AG04450 (cell line): ENCODE measurements around the gene NELFB. TPM values are rescaled to one million over a fixed set of nuclear protein-coding genes. Genes with fewer than 3 reads are reported as not detected.

Experiments
- CTCF ChIA-PET: fragments of 300-600, 350-600 bp; formaldehyde crosslinking; extraction: SDS; loops from one replicate; lab custom pipeline; 2022; ENCODE audit warnings: antibody characterized with exemption, inconsistent platforms; lab: Charles Lee
- POLR2A ChIA-PET: fragments of 350-600 bp; formaldehyde crosslinking; extraction: SDS; loops from one replicate; lab custom pipeline; 2021; ENCODE audit warnings: antibody characterized with exemption, inconsistent platforms; lab: Yijun Ruan, JAX
- DNase-seq: peaks from one replicate; pipeline ENCODE4 v3.0.0-alpha.2; 2011; ENCODE audit warnings: low read depth, low spot score
- H3K27ac ChIP-seq: one replicate; pipeline ENCODE4 v1.5.1; 2012; ENCODE audit warnings: low read depth, low read length, control low read depth
- H3K27me3 ChIP-seq: one replicate; pipeline ENCODE4 v1.6.0; 2012; ENCODE audit warnings: low read length; ENCODE audit not compliant: control insufficient read depth, insufficient read depth
- H3K4me3 ChIP-seq: 2 replicates; pipeline ENCODE4 v1.5.1; 2011; ENCODE audit warnings: mild to moderate bottlenecking, low read depth, low read length, control low read depth
- H3K9me3 ChIP-seq: 2 replicates; pipeline ENCODE4 v1.5.1; 2012; ENCODE audit warnings: low read length; ENCODE audit not compliant: control insufficient read depth, insufficient read depth
- CTCF ChIP-seq: IDR thresholded peaks from 2 replicates; pipeline ENCODE4 v1.5.1; 2011; ENCODE audit warnings: low read depth, low read length, control low read depth, inconsistent platforms
- polyA plus RNA-seq: library from polyadenylated mRNA; depleted of rRNA; stranded (reverse); fragments of >200 nt; gene quantifications from 2 replicates; pipeline ENCODE4 v1.2.3, GENCODE V29; 2011

Gene NELFB
- polyA plus RNA-seq, 1 experiment = 27.1 TPM

- TF ChIP-seq CTCF = no peak
- peaks cover 39% of the 10 kb centered on the region for H3K27me3 ChIP-seq
- no peak overlapping the region for H3K27ac ChIP-seq
- POLR2A ChIA-PET = interaction anchor here (0.5 kb wide), 1 partner anchor 158 kb away, joined by 7 read pairs; no protein-coding TSS in a partner anchor
- H3K4me3 ChIP-seq = no peak overlapping the region
- CTCF ChIA-PET = interaction anchor here (0.6 kb wide), 1 partner anchor 803 kb away, joined by 3 read pairs; no protein-coding TSS in a partner anchor
- H3K9me3 ChIP-seq = peaks cover 11% of the 10 kb centered on the region
- DNase-seq = no peak
These were observed 42.8 kb downstream of the NELFB start for GRCh38 chr9:137297966-137298365.

GRCh38 chr9:137298401-137299202, 43.5 kb downstream of the NELFB start:
- ChIA-PET CTCF (no interaction called here), POLR2A (interaction anchor here (0.5 kb wide), 1 partner anchor 158 kb away, joined by 7 read pairs; no protein-coding TSS in a partner anchor)
- Histone ChIP-seq H3K27me3 (peaks cover 39% of the 10 kb centered on the region), H3K27ac (no peak overlapping the region), H3K4me3 (no peak overlapping the region), H3K9me3 (peaks cover 11% of the 10 kb centered on the region)
- no peak for DNase-seq
- no peak for TF ChIP-seq CTCF

- ChIA-PET POLR2A (no interaction called here), CTCF (interaction anchor here (0.7 kb wide), 1 partner anchor 110 kb away, joined by 3 read pairs; no protein-coding TSS in a partner anchor)
- H3K4me3 ChIP-seq = no peak overlapping the region
- TF ChIP-seq CTCF = no peak
- peaks cover 9% of the 10 kb centered on the region for H3K9me3 ChIP-seq
- DNase-seq = no peak
- no peak overlapping the region for H3K27ac ChIP-seq
- H3K27me3 ChIP-seq = peaks cover 39% of the 10 kb centered on the region
These were observed 44.1 kb downstream of the NELFB start for GRCh38 chr9:137299203-137299565.

GRCh38 chr9:137299938-137300337, 44.8 kb downstream of the NELFB start:
- CTCF ChIA-PET = interaction anchor here (0.7 kb wide), 1 partner anchor 110 kb away, joined by 3 read pairs; no protein-coding TSS in a partner anchor
- no peak overlapping the region for H3K27ac ChIP-seq
- peaks cover 36% of the 10 kb centered on the region for H3K27me3 ChIP-seq
- DNase-seq = no peak
- peaks cover 2% of the 10 kb centered on the region; the same call in 1 of the 2 replicates for H3K9me3 ChIP-seq
- no peak overlapping the region for H3K4me3 ChIP-seq
- no peak for TF ChIP-seq CTCF
- POLR2A ChIA-PET = no interaction called here

GRCh38 chr9:137300567-137301080, 45.5 kb downstream of the NELFB start:
- TF ChIP-seq CTCF = no peak
- H3K4me3 ChIP-seq = peak overlapping the region; percentile 40
- CTCF ChIA-PET = no interaction called here
- no peak for DNase-seq
- no peak overlapping the region for H3K27ac ChIP-seq
- POLR2A ChIA-PET = no interaction called here
- H3K27me3 ChIP-seq = peaks cover 36% of the 10 kb centered on the region
- no peaks in the 10 kb centered on the region; the same call in 1 of the 2 replicates for H3K9me3 ChIP-seq
